ENCODE data around the gene PFKFB4.

The PFKFB4 gene

DNA sequence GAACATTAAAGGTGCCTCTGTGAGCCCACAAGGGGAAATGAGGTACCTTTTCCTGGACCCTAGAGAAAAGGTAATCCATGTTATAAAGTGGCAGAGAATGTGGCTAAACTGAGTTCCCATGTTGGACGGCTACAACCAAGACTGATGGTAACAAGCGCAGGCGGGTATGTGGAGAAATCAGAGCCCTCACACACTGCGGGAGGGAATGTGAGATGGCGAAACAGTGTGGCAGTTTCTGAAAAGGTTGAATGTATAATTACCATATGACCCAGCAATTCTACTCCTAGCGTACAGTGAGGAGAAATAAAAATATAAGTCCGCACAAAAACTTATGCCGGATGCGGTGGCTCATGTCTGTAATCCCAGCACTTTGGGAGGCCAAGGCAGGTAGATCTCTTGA is 28.6 kb downstream of the PFKFB4 start:
- DNase-seq, result no peak

DNA sequence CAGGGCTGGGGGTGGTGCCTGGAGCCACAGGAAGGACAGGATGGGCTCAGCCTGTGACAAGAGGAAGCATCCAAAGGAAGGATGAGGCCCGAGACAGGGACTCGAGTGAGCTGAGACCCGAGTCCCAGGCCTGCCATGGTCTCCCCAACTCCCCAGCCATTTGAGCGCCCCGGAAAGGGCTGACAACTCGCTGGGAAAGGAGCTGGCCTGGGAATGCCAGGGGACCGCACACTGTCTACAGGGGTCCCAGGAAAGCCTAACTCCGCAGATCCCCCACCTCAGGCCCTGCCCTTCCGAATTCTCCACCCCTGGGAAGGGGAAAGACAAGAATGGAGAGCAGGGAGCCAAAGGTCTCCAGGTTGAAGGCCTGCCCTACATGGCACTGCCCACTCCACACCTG is 31.6 kb downstream of the PFKFB4 start:
- no peak for DNase-seq

DNA sequence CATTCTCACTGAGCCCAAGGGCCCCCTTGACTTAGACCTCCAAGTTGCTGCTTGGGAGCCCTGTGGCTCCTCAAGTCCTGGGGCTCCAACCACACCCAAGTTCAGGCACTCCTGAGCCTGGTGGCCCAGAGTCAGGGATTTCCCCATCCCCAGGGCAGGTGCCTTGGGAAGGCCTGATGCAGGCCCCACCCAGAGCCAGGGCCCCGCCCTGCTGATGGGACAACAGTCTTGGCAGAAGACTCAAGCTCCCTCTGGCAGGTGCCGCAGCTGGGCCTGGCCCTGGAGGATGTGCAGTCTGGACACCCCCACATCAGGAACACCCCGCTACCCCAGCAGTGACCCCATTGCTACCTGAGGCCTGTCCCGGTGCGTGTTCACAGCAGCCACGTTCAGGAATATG is 35.0 kb downstream of the PFKFB4 start:
- DNase-seq, result no peak

DNA sequence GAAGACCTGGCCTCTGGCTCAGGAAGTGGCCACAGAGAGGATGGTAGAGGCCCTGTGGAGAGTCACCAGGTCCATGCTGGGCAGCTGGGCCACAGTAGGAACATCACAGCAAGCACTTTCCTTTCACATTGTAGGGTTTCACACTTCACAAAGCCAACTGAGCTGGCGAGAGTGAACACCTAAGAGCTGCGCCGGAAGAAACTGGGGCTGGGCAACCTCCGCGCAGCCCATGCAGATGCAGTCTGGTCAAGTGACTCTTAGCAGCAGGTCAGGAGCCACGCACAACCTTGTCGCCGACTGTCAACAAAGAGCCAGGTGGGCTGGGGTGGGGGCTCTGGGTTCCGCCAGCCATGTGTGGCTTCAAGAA is 37.3 kb downstream of the PFKFB4 start:
- DNase-seq, result no peak

DNA sequence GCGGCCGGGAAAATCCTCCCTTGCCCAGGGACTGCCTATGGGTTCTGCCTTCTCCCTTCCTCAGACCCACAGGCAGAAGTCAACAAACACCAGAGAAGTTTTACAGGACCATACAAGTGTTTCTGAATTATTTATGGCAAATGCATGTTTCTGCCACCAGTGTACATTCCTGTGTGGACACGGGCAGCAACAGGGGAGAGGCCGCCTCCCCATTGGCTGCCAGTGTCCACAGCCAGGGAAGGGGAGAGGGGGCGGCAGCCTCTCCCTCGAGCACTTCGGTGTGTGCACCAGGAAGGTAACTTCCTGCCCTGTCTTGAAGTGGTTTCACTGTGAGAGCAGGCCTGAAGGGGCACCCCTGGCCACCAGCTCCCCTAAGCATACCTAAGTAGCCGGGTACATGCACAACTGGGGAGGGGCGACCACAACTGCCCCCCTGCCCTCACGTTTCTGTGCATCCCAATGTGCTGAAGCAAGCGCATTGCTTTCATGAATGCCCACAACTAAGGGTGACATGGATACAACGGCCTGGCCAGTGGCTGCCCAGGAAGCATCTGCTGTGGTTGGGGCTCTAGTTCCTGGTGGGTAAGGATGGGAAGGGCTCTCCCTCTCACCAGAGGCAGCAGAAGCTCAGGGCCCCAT is 37.8 kb downstream of the PFKFB4 start:
- no peak for DNase-seq

DNA sequence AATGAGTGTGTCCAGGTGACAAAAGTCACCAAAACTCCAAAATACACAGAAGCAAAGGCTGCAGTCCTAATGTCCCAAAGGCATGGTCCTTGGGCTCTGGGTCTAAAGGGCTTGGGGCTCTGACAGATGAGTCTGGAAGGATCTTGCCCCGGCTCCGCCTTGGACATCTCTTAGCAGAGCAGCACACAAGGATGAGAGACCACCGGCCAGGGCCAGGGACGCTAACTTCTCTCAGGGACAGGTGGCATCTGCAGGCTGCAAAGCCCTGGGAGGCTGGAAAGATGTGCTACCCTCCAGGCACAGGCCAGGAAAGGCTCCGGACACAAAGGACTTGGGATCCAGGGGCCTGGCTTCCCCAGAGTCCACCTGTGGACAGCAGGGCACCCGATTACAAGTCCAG is 38.5 kb downstream of the PFKFB4 start:
- DNase-seq, result no peak

DNA sequence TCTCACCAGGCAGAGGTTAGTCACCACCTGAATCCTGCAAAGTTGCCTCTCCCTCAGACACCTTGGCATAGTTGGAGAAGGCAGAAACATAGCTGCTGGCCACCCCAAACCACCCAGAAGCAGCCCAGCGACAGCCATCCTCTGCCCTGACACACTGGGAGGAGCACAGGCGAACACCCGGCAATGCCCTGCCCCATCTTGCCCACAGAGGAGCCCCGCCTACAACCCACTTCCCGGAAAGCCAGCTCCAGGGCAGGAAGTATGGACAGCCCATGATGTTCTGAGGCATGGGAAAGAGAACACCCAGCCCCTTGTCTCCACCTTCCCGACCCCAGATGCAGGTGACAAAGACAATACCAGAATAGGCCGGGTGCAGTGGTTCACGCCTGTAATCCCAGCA is 40.0 kb downstream of the PFKFB4 start:
- no peak for DNase-seq

DNA sequence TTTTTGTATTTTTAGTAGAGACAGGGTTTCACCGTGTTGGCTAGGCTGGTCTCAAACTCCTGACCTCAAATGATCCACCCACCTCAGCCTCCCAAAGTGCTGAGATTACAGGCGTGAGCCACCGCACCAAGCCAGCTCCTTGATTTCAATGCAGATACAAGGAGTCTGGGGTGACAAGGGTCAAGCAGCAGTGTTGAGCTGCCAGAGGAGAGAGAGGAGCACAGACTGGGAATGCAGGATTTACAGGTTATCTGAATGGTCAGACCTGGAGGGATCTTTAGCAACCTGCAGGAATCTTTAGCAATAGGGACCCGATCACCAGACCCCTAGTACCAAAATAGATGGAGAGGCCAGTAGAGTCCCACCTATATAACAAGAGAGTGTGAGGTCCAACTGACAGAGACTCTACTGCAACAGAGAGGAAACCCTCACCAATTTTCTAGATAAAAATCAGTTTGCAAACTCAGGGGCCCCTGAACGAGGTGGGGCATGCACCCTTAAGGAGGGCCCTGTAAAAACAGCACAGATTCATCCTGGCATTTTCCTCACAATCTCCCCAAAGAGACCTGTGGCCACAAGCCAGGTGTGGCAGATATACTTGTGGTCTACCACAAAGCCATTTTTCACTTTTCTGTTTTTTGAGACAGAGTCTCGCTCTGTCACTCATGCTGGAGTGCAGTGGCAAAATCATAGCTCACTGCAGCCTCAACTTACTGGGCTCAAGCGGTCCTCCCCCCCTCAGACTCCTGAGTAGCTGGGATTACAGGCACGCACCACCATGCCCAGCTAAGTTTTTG is 42.0 kb downstream of the PFKFB4 start:
- no peak for DNase-seq

DNA sequence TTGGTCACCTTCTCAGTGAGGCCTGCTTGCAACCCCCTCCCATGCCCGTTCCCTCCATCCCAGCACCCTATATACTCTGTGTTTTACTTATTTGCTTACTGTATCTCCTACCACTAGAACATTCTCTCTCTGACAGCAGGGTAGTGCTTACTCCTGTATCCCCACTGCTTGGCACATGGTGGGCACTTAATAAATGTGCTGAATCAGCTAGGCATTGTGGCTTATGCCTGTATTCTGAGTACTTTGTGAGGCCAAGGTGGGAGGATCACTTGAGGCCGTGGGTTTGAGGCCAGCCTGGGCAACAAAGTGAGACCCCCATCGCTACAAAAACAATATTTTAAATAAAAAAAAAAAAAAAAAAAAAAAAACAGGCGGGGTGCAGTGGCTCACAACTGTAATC is 45.1 kb downstream of the PFKFB4 start:
- DNase-seq, result no peak

DNA sequence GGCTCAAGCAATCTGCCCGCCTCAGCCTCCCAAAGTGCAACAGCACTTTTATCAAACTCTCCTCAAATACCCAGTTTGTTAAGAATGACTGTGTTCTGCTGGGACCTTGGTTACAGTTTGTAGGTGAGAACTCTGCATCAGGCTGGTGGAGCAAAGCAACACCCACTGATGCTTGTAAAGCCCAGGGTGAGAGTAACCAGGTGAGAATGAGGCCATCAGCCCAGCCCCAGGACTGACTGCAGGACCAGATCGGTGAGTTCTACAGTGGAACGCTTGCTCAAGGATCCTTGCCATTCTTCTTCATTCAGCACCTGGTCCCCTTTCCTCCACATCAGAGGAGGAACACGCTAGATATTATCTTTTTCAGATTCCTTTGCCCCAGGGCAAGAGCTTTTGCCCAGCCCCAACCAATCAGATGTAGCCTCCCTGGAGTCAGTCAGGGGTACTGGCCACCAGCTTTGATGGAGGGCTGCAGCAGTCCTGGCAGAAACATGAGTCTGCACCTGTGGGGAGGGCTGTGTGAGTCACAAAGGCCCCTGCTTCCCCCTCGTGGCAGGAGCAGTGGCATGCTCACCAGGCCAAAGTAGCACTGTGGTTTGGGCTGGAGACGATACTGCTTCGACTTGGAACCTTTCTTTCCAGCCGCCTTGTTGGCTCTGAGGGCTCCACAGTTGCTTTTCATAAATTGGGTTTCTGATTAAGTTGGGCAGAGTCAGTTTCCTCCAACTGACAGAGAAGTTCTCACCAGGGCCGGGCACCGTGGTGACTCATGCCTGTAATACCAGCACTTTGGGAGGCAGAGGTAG is 49.1 kb downstream of the PFKFB4 start:
- DNase-seq, result peak; percentile 48 to 73

DNA sequence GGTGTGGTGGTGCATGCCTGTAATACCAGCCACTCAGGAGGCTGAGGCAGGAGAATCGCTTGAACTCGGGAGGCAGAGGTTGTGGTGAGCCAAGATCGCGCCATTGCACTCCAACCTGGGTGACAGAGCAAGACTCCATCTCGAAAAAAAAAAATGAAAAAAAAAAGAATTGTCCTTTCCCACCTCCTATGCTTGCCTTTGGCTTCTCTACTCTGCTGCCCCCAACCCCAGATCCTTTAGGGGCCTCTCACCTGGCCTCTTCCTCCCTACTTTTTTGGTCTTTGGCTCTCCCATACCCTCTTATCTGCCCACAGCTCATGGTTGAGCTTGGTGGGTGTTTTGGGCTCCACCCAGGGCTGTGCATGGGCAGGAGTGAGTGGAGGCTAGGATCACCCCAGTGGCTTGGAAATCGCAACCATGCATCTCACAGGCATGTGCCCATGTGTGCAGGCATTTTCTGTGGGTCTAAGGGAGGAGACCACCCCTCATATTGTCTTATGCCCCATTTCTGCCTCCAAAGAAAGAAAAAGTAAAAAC is 50.6 kb downstream of the PFKFB4 start:
- no peak for DNase-seq

DNA sequence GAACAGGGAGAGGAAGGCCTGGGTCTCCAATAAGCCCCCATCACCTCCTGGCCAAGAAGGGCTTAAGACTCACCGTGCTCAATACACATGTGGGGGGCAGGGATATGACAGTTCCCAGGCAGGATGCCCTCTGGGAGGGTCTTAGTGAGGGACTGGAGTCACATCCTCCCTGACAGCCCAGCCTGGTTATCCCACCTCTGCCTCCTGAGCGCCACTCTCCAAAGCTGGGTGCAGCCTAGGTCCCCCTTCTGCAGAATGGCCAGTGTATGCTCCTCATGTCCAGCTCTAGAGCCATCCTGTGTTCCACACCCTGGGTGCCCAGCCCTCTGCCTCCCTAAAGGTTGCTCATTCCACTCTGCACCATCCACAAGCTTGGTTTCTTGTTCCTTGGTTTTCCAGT is 51.5 kb downstream of the PFKFB4 start:
- DNase-seq, result no peak

DNA sequence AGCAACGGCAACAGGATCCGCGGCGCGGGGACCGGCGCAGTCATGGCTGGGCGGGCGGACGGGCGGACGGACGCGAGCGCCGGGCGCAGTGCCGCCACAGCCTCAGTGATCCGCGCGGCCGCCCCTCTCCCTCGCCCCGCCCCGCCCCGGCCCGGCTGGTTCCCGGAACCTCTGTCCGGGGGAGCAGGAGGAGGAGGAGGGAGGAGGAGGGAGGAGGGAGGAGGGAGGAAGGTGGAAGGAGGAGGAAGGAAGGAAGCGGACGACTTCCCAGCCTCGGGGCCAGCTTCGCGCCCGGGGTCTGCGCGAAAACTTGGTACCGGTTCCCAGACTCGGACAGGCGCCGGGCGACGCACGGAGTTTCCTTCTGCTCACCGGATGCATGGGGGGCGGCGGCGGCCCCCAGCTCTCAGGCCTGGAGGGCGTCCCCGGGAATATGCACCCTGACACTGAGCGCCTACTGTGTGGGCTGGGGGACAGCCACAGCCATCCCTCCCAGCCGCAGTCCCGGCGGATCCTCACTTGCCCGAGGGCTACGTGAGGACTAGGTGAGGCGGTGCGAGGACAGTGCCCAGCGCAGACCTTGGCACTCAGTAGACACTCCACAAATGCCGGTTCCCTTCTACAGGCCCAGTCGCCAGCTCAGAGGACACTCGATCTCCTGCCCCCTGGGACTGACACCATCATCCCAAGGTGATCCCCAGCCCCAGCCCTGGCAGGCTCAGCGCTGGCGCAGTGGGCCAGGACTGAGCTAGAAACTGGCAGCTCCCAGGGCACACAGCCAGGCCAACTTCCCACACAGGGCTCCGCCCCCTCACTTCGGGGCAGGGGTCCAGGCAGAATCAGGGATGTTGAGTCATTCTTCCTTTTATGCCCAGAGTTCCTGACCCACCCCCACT is 52.3 kb downstream of the PFKFB4 start, which contains the start of gene SHISA5:
SHISA5 (minus strand) TSS at position 124 of the 896 bp plus-strand sequence; CDS start at position 44, 80 bp downstream.
- DNase-seq, result peak in 1 of 2 experiments; percentile 24

DNA sequence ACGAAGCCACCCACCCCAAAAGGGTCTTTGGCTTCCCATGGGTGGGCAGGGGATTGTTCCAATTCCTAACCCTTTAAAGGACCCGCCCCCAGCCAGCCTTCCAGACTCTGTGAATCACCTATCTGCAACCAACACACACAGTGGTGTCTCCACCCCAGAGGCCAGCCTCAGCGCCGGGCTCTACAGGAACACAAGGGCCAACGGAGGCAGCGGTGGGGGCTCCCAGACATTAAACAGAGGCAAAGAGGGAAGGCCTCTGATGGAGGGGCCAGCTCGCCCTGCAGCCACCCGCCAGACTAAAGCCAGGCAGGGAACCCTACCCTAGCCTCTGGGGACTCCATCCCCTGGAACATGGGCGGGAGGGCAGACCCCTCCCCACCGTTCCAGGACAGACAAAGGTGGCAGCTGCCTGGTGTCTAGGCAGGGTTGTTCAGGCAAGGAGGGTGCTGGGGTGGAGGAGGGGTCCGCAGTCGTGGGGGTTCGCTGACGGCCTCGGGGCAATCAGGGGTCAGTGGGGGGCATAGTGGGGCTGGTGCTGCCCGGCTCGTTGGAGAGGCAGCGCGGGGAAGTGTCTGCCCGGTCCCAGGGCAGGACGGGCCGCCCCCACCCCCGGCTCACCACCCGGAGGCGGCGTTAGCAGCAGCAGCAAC is 53.1 kb downstream of the PFKFB4 start:
- DNase-seq, result no peak

DNA sequence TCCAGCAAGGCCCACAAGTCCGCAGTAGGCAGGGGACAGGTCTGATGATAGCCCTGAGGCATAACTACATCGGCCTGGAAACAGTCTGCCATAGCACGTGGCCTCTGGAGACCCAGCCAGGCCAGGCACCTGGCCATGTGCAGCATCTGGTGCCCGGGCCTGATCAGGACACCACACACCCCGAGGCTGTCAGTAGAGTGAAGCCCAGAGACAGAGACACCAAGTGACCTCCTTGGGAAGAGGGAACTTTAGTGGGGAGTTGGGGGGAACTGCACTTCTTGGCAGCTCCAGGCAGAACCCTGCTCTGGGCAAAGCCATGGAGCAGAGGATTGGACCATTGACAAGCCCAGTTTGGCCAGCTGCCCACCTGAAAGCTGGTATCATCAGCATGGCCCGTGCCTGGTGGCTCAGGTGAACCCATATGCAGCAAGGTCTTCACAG is 53.9 kb downstream of the PFKFB4 start:
- no peak for DNase-seq

DNA sequence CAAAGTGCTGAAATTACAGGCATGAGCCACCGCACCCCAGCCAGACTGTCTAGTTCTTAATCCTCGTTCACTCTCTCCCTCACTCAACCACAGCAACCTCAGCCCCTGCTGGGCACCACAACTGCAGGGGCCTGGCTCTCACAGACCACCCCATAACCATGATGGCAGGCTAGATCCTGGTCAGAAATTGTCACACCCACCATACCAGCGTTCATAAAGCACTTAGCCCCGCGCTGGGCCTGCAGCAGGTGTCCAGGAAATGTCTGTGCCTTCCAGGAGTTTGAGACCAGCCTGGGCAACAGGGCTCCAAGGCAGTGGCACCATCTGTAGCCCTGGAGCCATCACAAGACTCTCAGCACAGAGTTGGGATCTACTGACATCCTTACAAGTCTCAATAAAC is 54.5 kb downstream of the PFKFB4 start:
- DNase-seq, result no peak

DNA sequence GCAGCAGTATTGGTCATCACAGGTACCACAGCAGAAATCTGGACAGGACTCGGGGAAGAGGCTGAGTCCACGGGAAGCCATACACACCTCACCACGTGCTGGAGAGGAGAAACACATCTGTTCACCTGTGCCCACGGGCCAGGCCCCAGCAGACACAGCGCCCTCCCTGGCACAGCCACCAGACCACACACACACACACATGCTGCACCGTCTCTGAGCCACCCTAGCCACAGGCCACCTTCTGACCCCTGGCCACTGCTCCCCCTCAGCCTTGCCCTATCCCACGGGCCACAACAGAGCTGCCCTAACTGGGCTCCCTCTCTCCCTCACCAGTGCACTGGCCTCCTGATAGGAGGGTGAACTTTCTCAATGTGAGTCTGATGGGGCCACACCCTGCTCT is 55.4 kb downstream of the PFKFB4 start:
- no peak for DNase-seq

DNA sequence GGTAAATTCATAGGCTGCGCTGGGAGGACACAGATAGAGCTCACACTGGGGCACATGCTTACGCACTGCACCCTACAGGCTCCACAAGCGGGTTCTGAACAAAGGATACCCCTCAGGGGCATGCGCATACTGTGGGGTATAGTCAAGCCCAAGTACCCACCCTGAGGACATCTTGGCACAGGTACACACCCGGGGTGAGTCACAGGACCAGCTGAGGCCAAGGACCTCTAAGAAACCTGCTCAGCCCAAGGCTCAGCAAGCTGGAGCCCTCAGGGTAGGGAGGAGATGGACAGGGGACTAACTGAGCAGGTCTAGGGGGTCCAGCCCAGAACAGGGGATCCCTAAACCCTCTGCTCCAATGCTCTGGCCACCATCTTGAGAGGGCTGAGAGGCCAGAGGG is 55.9 kb downstream of the PFKFB4 start:
- no peak for DNase-seq

DNA sequence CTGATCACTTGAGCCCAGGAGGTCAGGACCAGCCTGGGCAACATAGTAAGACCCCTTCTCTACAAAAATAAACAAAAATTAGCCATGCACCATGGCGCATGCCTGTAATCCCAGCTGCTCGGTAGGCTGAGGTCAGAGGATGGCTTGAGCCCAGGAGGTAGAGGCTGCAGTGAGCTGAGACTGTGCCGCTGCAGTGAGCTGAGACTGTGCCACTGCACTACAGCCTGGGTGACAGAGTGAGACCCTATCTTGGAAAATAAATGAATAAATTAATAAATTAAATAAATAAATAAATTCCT is 63.5 kb downstream of the PFKFB4 start:
- no peak for DNase-seq

DNA sequence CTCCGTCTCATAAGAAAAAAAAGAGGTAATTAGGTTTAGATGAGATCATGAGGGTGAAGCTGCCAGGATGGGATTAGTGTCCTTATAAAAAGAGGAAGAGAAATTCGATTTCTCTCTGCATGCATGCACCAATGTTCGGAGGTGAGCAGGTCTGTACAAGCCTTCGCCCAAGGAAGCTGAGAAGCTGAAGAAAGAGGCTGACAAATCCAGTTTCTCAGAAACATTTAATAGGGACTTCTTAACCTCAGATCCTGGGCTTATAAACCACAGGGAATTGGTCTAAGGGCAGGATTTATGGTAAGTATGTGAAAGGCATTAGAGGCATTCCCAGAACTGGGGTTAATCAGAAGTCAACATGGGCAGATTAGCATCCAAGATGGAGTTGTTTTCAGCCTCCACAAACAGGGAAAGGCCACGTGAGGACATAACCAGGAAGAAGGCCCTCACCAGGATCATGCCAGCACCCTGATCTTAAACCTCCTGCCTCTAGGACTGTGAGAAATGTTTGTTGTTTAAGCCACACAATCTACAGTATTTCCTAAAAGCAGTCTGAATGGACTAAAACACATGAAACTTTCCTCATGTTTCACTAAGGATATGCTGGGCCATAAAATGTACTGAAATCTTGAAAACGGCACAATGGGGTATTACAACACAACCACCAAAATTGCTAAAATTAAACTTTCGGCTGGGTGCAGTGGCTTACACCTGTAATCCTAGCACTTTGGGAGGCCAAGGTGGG is 64.0 kb downstream of the PFKFB4 start:
- DNase-seq, result no peak

DNA sequence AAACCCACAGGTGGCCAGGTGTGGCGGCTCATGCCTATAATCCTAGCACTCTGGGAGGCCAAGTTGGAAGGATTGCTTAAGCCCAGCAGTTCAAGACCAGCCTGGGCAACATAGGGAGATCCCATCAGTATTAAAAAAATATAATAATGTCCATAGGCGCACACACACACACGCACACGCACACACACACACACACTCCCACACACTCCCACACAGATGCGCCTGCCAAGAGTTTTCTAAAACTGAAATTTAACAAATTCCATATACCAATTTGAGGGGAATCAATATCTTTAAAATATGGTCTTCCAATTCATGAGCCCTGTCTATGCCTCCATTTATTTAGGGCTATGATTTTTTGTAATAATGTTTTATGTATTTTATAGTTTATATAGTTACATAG is 69.7 kb downstream of the PFKFB4 start:
- DNase-seq, result no peak

All from SHP77 (cell line).